ENCODE measurements around the gene TMEM97. TPM values are rescaled to one million over a fixed set of nuclear protein-coding genes. Genes with fewer than 3 reads are reported as not detected.
"Not testable (repeated sequence)": the region's sequence is repeated elsewhere in the genome, so short reads cannot be mapped to it uniquely, and the experiment has no call there.

The TMEM97 gene
- total RNA-seq, 2 experiments from 2014 or later = 25.1 to 26.0 TPM

GRCh38 chr17:28331891-28332420 lies 13.0 kb downstream of the TMEM97 start:
- Mint-ChIP-seq H3K4me1 (ENCODE audit: low read depth) (peaks cover 35% of the 10 kb centered on the region), H3K4me3 (no peak overlapping the region), H3K36me3 (ENCODE audit: low read depth) (peaks cover 10% of the 10 kb centered on the region), H3K27ac (no peak overlapping the region), H3K27me3 (ENCODE audit: low read depth) (no peaks in the 10 kb centered on the region), H3K9me3 (no peaks in the 10 kb centered on the region)
- intact Hi-C loops (cut with micrococcal nuclease) = loop anchor here (10.0 kb wide), 1 partner anchor 287 kb away; the partner anchor contains the start of gene NLK
- CTCF ChIA-PET = interaction anchor here (0.6 kb wide), 1 partner anchor 24 kb away, joined by 4 read pairs; no protein-coding TSS in a partner anchor
- DNase-seq = no peak

GRCh38 chr17:28333083-28333746 lies 14.2 kb downstream of the TMEM97 start:
- Mint-ChIP-seq H3K4me3 (no peak overlapping the region), H3K27me3 (ENCODE audit: low read depth) (no peaks in the 10 kb centered on the region), H3K4me1 (ENCODE audit: low read depth) (peaks cover 30% of the 10 kb centered on the region), H3K36me3 (ENCODE audit: low read depth) (peaks cover 1% of the 10 kb centered on the region), H3K9me3 (no peaks in the 10 kb centered on the region), H3K27ac (no peak overlapping the region)
- DNase-seq = no peak
- intact Hi-C loops (cut with micrococcal nuclease) = loop anchor here (10.0 kb wide), 1 partner anchor 288 kb away; the partner anchor contains the start of gene NLK
- CTCF ChIA-PET = no interaction called here

DNA sequence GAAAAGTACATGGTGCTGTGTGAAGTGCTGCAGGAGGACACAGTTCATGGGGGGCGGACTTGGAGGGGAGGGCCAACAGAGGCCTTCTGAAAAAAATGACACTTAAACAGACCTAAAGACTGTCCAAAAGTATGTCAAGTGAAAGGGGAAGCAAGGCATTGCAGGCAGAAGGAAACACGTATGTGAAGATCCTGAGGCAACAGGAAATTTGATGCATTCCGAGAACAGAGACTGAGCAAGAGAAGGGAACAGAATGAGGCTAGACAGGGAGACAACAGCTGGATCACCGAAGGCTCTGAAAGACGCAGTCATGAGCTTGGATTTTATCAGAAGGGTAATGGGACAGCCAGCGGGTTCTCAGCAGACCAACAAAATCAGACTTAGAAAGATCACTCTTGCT lies 15.2 kb downstream of the TMEM97 start:
- Mint-ChIP-seq H3K36me3 (ENCODE audit: low read depth) (peaks cover 1% of the 10 kb centered on the region), H3K27ac (no peak overlapping the region), H3K27me3 (ENCODE audit: low read depth) (no peaks in the 10 kb centered on the region), H3K4me1 (ENCODE audit: low read depth) (peaks cover 34% of the 10 kb centered on the region), H3K9me3 (no peaks in the 10 kb centered on the region), H3K4me3 (peak overlapping the region; percentile 95)
- intact Hi-C loops (cut with micrococcal nuclease) = loop anchor here (10.0 kb wide), 1 partner anchor 289 kb away; the partner anchor contains the start of gene NLK
- CTCF ChIA-PET = interaction anchor here (1.8 kb wide), 1 partner anchor 24 kb away, joined by 6 read pairs; the partner anchor contains the start of gene POLDIP2
- DNase-seq = no peak

DNA sequence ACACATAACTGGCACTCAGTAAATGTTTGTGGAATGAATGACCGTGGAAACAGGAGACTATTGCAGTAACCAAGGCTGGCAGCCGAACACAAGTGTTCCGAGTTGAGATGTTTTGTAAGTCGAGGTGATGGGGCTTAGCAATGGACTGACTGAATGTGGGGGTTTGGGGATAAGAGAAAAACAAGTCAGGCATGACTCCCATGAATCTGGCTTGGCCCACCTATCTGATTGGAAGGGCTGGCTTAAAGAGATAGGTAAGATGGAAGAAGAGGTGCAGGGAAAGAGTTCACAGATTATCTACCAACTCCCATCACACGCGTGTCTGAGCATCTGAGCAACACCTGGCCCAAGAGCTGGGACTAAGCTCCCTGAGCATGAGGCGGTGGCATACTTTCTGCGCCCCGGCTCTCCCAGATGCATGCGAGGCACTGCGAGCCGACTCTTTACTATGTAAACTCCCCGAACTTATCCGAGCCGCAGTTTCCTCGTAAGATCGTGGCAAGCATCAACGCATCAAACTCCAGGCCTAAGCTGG lies 15.7 kb downstream of the TMEM97 start:
- intact Hi-C loops (cut with micrococcal nuclease) = loop anchor here (1.0 to 10.0 kb wide), 11 partner anchors 7 to 617 kb away; partner anchors contain the start of genes NLK, PHF12, PIGS and POLDIP2
- peak overlapping the region; percentile 95 for H3K4me3 Mint-ChIP-seq
- H3K9me3 Mint-ChIP-seq = no peaks in the 10 kb centered on the region
- peaks cover 1% of the 10 kb centered on the region for H3K36me3 Mint-ChIP-seq (ENCODE audit: low read depth)
- peak overlapping the region; percentile 60 for H3K27ac Mint-ChIP-seq
- no peaks in the 10 kb centered on the region for H3K27me3 Mint-ChIP-seq (ENCODE audit: low read depth)
- H3K4me1 Mint-ChIP-seq (ENCODE audit: low read depth) = peaks cover 34% of the 10 kb centered on the region
- CTCF ChIA-PET = interaction anchor here (0.6 to 1.8 kb wide), 6 partner anchors 15 to 529 kb away, joined by 3 to 6 read pairs (median 4); partner anchors contain the start of gene POLDIP2
- DNase-seq = peak; percentile 33

- intact Hi-C loops (cut with micrococcal nuclease) = loop anchor here (1.0 to 10.0 kb wide), 11 partner anchors 8 to 616 kb away; partner anchors contain the start of genes NLK, PHF12, PIGS and POLDIP2
- CTCF ChIA-PET = interaction anchor here (0.6 to 1.8 kb wide), 11 partner anchors 10 to 530 kb away, joined by 3 to 7 read pairs (median 3); partner anchors contain the start of gene POLDIP2
- Mint-ChIP-seq H3K36me3 (ENCODE audit: low read depth) (peaks cover 2% of the 10 kb centered on the region), H3K9me3 (no peaks in the 10 kb centered on the region), H3K4me3 (peak within 1 kb of the TSS; percentile 95), H3K27me3 (ENCODE audit: low read depth) (no peaks in the 10 kb centered on the region), H3K27ac (peak within 1 kb of the TSS; percentile 90), H3K4me1 (ENCODE audit: low read depth) (peaks cover 34% of the 10 kb centered on the region)
- peak; percentile 99 for DNase-seq
These were observed 16.4 kb downstream of the TMEM97 start, which contains the start of the genes IFT20 and TNFAIP1 for GRCh38 chr17:28335201-28335958. TSS of gene IFT20 (minus strand) at chr17:28335472. CDS start at chr17:28331985, 3,487 bp downstream. TSS of gene TNFAIP1 (plus strand) at chr17:28335761. CDS start at chr17:28339522, 3,761 bp downstream.

DNA sequence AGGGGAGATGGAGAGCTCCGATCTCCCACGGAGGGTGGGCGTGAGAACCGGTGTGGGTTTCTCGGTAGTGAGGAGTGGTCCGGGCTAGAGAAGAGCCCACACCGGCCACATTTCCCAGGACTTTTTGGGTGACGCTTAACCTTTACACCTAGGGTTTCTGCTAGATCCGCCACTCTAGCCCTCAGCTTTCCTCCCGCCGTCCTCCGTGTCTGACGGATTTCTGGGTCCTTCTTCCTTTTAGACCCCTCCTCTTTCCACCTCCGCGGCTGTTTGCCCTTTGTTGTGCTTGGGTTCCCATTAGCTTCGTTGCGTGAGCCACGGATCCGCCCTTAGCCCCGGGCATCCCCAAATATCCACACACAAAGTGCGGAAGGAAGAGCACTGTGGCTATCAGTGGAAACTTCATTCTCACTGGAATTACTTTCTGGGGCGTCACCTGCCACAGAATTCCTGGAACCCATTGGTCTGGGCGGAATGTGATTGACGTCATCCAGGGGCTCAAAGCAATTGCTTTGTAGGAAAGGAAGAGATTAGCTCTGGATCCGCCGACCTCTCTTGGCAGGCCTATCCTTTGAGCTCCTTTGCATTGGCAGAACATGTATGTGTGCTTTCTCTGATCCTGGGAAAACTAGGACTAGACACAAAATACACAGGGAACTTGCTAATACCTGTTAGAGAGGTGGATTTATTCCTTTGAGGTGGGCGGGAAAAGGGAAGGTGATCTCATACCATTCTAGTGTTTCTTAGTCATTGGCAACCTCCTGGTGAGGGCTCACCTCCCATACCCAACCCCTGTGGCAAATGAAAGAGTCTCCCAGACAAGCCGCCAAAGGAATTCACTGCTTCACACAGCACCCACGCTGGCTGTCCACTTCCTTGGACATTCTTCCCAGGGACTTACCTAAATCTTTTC lies 17.2 kb downstream of the TMEM97 start:
- CTCF ChIA-PET = interaction anchor here (0.7 to 1.8 kb wide), 11 partner anchors 10 to 530 kb away, joined by 3 to 7 read pairs (median 4); partner anchors contain the start of gene POLDIP2
- H3K27ac Mint-ChIP-seq = peak overlapping the region; percentile 90
- intact Hi-C loops (cut with micrococcal nuclease) = loop anchor here (1.0 to 10.0 kb wide), 11 partner anchors 9 to 615 kb away; partner anchors contain the start of genes NLK, PHF12, PIGS and POLDIP2

DNA sequence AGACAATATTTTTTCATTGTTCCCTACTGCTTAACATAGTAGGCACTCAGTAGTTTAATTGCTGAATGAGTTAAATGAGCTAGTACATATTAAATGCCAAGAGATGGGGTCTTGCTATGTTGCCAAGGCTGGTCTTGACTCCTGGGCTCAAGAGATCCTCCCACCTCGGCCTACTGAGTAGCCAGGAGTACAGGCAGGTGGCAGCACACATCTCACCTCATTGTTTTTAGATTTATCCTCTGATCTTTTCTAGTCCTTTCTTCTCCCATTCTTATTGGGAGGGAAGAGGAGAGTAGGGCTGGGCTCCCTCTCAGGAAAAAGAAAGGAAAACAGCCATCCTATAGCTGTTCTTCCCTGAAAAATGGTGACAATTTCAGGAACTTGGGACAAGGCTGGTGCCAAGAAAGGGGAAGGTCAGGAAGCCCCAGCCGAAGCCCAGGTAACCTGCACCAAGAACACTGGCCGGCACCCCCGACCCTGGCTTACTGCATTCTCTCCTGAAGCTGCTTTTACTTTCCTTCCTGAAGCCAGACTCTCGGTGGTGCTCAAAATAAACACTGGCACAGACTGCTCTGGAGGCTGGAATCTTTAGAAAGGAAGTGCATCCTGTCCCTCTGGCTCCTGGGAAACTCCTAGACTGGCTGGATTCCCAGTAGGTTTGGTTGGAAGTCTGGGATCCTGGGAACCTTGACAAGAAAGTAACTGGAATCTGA lies 19.2 kb downstream of the TMEM97 start:
- Mint-ChIP-seq H3K36me3 (ENCODE audit: low read depth) (peaks cover 6% of the 10 kb centered on the region), H3K9me3 (no peaks in the 10 kb centered on the region), H3K27me3 (ENCODE audit: low read depth) (no peaks in the 10 kb centered on the region), H3K27ac (no peak overlapping the region), H3K4me1 (ENCODE audit: low read depth) (peaks cover 31% of the 10 kb centered on the region), H3K4me3 (no peak overlapping the region)
- intact Hi-C loops (cut with micrococcal nuclease) = loop anchor here (5.0 to 10.0 kb wide), 2 partner anchors 234 to 293 kb away; partner anchors contain the start of genes NLK and PIGS
- CTCF ChIA-PET = interaction anchor here (0.9 to 1.1 kb wide), 3 partner anchors 19 to 87 kb away, joined by 3 to 4 read pairs (median 3); partner anchors contain the start of gene POLDIP2
- DNase-seq = no peak

More for the DNA sequence above, 17.2 kb downstream of the TMEM97 start:
- Mint-ChIP-seq H3K9me3 (no peaks in the 10 kb centered on the region), H3K27me3 (ENCODE audit: low read depth) (no peaks in the 10 kb centered on the region), H3K36me3 (ENCODE audit: low read depth) (peaks cover 3% of the 10 kb centered on the region), H3K4me1 (ENCODE audit: low read depth) (peaks cover 34% of the 10 kb centered on the region), H3K4me3 (peak overlapping the region; percentile 95)
- peak; percentile 53 for DNase-seq

DNA sequence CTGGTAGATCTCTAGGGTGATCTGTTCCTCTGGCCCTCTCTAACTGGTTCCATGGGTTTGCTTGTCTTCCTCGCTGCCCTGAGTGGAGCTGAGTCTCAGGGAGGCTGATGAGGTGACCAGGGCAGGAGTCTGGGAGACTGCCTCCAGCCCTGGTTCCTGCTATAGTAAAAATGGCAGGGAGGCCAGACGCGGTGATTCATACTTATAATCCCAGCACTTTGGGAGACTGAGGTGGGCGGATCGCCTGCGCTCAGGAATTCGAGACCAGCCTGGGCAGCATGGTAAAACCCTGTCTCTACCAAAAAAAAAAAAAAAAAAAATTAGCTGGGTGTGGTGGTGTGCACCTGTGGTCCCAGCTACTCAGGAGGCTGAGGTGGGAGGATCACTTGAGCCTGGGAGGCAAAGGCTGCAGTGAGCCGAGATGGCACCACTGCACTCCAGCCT lies 19.8 kb downstream of the TMEM97 start:
- H3K36me3 Mint-ChIP-seq (ENCODE audit: low read depth); H3K4me3 Mint-ChIP-seq; H3K27me3 Mint-ChIP-seq (ENCODE audit: low read depth); H3K27ac Mint-ChIP-seq; DNase-seq; H3K9me3 Mint-ChIP-seq: not testable (repeated sequence)
- CTCF ChIA-PET = interaction anchor here (1.0 kb wide), 1 partner anchor 78 kb away, joined by 4 read pairs; no protein-coding TSS in a partner anchor
- intact Hi-C loops (cut with micrococcal nuclease) = loop anchor here (5.0 to 10.0 kb wide), 2 partner anchors 234 to 294 kb away; partner anchors contain the start of genes NLK and PIGS
- H3K4me1 Mint-ChIP-seq (ENCODE audit: low read depth) = peaks cover 31% of the 10 kb centered on the region

DNA sequence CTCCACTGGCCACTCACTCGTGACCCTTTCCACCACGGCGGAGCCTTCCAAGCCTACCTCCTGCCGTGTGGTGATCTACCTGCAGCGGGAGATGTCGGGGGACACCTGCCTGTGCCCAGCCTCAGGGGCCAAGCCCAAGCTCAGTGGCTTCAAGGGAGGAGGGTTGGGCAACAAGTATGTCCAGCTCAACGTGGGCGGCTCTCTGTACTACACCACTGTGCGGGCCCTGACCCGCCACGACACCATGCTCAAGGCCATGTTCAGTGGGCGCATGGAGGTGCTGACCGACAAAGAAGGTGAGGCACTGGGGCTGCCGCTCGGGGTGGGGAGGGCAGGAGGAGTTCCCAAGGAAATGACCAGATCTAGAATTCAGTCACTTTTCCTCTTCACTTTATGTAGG lies 20.4 kb downstream of the TMEM97 start:
- CTCF ChIA-PET = no interaction called here
- intact Hi-C loops (cut with micrococcal nuclease) = loop anchor here (5.0 to 10.0 kb wide), 2 partner anchors 233 to 295 kb away; partner anchors contain the start of genes NLK and PIGS
- DNase-seq = no peak
- H3K9me3 Mint-ChIP-seq = no peaks in the 10 kb centered on the region
- H3K27ac Mint-ChIP-seq = no peak overlapping the region
- H3K4me1 Mint-ChIP-seq (ENCODE audit: low read depth) = peaks cover 26% of the 10 kb centered on the region
- H3K36me3 Mint-ChIP-seq (ENCODE audit: low read depth) = peaks cover 9% of the 10 kb centered on the region
- H3K4me3 Mint-ChIP-seq = no peak overlapping the region
- H3K27me3 Mint-ChIP-seq (ENCODE audit: low read depth) = no peaks in the 10 kb centered on the region

DNA sequence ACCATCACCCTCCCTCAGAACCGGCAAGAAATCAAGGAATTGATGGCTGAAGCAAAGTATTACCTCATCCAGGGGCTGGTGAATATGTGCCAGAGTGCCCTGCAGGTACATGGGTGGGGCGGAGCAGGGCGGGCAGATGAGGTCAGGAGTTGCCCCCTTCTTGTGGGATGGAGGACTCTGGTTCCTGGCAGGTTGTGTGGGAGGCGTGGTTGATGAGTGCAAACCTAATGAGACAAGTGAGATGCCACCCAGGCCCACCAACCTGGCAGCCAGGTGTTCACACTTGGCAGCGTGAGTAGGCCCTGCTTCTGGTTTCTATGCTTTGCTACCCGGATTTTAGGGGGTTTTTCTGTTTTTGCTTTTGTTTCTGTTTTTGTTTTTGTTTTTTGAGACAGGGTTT lies 21.4 kb downstream of the TMEM97 start:
- no peaks in the 10 kb centered on the region for H3K9me3 Mint-ChIP-seq
- peaks cover 9% of the 10 kb centered on the region for H3K36me3 Mint-ChIP-seq (ENCODE audit: low read depth)
- no peak overlapping the region for H3K4me3 Mint-ChIP-seq
- CTCF ChIA-PET = interaction anchor here (1.1 kb wide), 1 partner anchor 89 kb away, joined by 3 read pairs; no protein-coding TSS in a partner anchor
- intact Hi-C loops (cut with micrococcal nuclease) = no loop called here
- H3K4me1 Mint-ChIP-seq (ENCODE audit: low read depth) = peaks cover 21% of the 10 kb centered on the region
- no peak overlapping the region for H3K27ac Mint-ChIP-seq
- no peaks in the 10 kb centered on the region for H3K27me3 Mint-ChIP-seq (ENCODE audit: low read depth)
- DNase-seq = no peak

Data from activated naive CD4-positive, alpha-beta T cell treated with anti-CD3 and anti-CD28 coated beads for 36 hours (primary cell).